Raji (cell line): ENCODE data around the gene CASZ1.

Experiments
- POLR2A ChIP-seq: IDR thresholded peaks from 2 replicates; pipeline ENCODE4 v1.6.1; 2011; ENCODE audit warnings: low read depth, low read length, control low read depth; ENCODE audit not compliant: insufficient read depth

CASZ1 gene

DNA sequence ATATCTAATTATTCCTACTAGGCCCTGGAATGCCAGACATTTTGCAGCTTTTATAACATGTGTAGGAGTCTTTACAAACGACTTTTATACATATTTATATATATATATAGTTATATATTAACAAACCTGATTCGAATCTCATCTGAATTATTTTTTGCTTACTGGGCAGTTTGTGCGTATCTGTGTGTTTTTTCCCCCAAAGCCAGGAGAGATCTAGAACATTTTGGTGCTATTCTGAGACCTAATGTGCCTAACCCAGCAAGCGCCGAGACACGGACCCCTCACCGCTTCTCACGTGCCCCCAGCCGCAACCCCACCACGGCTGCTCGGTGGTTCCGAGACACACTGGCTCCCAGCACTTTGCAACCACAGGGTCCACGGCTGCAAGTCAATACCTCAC lies 54.8 kb downstream of the CASZ1 start:
- no peak for TF ChIP-seq POLR2A

DNA sequence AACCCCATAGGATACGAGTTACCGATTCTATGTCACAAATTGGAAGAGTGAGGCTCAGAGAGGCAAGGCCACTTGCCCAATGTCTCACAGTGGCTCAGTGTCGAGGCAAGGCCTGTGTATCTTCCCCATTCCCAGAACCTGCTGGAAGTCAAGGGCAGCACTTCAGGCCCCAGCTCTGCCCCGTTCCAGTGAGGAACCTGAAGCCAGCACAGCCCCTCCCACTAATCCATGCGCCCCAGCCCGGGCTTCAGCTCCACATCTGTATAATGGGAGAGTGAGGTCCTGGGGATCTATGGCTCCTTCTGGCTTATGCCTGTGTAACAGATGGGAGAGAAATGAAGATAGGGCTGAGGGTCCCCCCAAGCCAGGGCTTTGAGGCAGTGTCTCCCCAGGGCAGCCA lies 56.3 kb downstream of the CASZ1 start:
- no peak for TF ChIP-seq POLR2A

DNA sequence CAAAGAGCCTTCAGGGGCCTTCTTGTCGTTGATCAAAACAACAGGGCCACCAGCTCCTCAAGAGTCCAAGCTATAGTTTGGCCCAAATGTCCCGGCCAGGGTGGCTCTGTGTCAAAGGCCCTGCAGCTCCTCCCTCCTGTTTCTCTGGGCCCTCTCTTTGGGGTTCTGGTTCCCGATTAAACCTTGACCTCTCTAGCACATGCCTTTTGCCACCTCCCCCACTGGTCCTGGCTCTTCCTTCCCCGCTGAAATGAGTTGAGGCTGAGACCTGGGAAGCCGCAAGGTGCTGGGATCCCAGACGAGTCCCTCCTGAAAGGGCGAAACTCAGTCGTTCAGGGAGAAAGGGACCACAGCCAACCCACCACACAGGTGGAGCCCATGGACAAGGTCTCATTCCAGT lies 56.9 kb downstream of the CASZ1 start:
- no peak for TF ChIP-seq POLR2A

DNA sequence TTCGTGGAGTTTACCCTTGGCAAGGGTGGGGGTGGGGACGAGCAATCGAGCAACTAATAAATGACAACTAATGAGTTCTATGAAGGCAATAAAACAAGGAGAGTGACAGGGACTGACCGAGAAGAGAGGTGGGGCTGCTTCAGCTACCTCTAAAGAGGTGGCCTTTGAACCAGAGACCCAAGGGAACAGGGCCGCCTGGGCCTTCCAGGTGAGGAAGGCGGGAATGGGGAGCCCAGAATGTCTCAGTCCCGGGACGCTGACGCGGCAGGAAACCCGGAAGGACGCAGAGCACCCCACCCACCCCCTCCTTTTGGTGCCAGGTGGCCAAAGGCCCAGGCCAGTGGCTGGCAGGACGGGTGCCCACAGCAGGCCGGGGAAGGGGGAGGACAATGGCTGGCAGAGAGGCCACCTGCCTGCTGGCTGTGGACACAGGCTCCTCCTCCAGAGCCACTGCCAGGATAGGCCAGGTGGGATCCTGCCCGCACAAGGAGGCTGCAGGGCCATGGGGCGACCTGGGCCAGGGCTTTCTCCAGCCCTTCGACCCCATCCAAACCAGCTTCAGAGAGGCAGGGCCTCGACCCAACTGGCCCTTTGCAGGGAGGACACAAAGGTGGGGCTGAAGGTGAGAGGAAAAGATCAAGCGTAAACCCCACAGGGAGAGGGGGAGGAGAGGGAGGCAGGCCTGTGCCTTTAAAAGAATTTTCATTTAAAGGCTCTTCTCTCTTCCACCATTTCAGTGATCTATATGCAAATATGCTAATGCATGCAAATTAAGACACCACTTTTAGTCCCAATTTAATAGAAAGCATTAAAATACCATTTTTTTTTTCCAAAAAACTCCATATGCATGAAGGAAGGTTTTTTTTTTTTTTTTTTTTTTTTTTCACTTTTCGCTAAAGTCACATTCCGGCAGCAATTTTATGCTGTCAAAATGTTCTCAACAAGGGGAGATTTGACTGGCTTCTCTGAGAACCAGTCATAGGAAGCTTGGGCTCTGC lies 58.1 kb downstream of the CASZ1 start:
- no peak for TF ChIP-seq POLR2A

DNA sequence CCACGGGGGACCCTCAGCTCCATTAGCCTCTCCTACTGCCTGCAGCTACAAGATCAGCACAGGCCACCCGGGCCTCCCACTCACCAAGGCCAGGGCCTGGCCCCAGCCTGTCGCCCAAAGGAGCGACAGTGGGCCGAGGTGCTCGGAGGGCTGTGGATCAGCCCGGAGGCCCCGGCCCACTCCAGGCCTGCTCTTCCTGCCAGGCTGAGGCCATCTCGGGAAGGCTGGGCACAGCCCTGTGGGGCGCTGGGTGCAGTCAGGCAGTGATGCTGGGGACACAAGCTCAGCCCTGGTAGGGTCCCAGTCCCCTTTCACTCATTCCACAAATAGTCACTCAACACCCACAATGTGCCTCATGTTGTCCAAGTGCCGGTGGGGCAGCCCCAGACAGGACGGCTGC lies 58.8 kb downstream of the CASZ1 start:
- TF ChIP-seq POLR2A = no peak

DNA sequence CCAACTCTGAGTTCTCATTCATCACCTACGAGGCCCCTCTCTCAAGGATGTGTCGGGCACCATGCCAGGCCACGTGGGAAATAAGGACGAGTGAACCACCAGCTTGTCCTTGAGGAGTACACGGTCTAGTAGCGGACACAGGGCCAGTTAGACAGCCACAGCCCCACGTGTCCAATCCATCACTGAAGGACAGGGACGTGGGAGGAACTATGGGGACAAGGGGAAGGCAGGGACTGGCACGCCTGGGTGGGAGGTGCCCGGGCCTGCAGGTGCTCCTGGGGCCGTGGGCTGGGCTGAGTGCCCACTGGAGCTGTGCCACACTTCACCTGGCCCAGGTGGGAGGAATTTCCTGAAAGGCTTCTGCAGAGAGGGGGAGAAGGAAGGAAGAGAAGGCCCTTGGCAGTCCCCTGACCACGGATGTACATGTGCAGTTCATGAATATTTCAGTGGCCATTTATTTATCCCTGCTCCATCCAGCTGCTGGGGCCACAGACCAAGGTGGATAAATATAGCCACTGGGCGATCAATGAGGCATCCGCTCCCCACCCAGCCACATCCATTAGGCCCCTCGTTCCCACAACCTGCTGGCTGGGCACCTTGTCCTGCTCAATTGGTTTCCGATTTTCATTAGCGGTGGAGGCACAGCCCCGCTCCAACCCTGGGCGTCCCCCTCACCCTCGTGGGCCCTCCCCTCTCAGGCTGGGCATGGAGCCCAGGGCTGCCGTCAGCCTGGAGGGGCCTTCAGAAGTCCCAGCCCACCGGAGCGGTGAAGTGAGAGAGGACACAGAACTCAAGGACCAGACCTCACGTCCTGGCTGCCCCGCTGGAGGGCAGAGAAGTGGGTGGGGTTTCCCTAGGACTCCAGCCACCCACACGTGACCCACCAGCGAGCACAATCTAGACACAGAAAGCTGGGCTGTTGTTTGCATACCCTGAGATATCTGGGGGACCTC lies 59.5 kb downstream of the CASZ1 start:
- TF ChIP-seq POLR2A = no peak

DNA sequence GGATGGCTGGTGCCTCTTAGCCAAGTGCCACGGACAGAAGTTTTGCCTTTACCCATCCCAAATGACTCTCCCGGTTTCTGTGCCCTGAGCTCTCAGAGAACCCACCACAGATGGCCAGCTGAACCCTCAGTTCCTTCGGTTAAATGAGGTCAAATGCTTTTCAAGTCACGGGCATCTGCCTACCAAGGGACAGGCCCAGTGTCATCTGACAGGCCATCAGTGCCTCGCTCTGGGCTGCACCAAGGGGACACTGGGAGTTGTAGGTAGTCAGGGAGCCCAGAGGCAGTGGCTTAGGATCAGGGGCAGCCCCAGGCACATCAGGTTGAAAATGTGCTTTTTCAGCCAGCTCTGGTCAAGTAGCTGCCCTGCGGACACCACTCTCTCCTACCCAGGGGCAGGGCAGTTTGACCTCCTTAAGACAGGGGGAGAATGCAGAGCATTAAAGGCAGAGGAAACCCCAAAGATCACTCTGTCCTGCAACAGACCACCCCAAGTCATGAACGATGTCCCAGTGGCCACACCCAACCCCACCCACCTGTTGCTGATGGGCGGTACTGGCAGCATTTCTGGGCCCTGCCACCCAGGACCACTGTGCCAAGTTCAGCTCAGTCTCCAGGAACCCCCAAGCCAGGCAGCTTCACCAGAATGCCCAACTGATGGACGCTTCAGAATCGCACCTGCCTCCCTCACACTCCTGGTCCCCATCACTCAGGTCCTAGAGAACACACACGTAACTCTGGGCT lies 60.7 kb downstream of the CASZ1 start:
- no peak for TF ChIP-seq POLR2A

DNA sequence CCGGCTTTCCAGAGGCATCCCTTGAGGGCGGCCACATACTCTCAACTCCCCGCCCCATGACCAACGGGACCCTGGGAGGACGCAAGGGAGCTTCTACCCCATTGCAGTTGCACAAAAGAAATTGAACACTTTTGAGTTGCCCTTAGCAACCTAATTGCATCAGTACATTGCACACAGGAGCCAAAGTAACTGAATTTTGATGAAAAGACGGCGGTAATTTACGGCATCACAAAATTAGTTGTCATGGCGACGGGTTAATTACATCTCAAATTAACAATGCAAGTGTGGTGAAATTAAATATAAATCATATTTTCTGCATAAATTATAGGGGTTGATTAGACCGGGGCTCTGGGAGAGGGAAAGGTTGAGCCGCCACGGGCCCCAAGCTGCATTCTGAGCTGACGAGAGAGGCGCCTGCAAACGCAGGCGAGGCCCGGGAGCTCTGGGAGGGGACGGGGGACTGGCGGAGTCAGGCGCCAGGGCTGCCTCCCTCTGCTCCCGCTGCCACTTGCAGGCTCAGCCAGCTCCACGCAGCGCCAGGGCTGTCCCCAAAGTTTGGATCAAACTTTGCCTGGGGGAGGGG lies 61.4 kb downstream of the CASZ1 start:
- TF ChIP-seq POLR2A = no peak

DNA sequence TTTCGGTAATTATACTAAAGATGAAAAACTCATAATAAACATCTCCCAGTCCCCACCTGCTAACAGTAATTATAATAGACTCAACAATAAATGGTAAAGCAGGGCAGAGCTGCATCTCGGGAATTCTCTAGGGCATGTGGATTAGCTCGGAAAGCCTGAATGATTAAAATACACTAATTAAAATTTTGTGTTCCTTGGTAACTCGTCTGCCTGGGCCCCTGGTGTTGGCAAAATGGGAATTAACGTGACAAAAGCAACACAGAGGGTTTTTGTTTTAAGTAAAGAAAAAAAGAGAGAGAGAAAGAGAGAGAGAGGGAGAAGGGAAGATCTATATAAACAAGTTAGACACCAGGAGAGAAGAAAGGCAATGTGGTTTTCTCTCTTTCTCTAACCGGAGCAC lies 62.1 kb downstream of the CASZ1 start:
- no peak for TF ChIP-seq POLR2A

DNA sequence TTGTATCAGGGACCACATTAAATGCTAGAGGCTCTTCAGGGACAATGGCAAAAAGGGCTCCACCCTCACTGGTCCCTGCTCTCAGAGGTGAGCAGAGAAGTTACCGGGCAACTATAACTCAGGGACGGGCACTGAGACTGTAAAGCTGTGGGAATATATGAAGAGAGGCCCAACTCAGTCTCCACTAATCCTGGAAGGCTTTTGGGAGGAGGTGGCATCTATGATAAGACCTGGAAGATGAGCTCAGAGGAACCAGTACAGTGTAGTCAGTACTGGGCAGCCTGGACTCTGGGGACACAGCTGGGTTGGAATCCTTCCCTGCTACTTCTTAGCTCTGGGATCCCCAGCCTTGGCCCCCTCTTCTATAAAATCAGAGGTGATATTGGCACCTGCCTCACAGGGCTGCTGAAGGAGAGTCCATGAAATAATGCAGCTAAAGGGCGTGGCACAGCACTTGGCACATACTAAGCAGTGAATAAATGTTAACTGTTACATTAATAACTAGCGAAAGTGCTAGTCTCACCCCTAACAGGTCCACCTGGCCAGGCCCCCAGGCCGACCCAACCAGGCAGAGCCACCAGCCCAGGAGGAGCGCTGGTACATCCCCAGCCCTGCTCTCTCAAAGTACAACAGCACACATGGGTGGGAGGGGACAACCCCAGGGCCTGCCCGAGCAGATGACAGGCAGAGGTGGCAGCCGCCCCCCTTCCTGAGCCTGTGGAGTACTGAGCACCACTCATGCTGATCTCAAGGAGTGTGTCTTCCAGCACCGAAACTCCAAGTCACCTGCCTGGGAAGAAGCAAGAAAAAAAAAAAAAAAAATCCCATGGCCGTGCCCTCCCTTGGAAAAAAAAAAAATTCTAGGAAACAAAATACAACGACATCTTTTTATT lies 62.7 kb downstream of the CASZ1 start:
- no peak for TF ChIP-seq POLR2A

DNA sequence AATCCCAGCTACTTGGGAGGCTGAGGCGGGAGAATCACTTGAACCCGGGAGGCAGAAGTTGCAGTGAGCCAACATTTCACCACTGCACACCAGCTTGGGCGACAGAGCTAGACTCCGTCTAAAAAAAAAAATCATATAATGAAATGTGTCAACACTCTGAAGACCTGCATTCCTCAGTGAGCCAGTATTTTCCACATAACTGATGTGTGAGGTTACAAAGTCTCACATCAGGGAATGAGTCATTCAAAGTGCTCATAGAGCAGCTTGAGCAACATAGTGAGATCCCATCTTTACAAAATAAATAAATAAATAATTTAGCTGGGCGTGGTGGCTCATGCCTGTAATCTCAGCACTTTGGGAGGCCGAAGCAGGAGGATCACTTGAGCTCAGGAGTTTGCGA lies 65.5 kb downstream of the CASZ1 start:
- no peak for TF ChIP-seq POLR2A

DNA sequence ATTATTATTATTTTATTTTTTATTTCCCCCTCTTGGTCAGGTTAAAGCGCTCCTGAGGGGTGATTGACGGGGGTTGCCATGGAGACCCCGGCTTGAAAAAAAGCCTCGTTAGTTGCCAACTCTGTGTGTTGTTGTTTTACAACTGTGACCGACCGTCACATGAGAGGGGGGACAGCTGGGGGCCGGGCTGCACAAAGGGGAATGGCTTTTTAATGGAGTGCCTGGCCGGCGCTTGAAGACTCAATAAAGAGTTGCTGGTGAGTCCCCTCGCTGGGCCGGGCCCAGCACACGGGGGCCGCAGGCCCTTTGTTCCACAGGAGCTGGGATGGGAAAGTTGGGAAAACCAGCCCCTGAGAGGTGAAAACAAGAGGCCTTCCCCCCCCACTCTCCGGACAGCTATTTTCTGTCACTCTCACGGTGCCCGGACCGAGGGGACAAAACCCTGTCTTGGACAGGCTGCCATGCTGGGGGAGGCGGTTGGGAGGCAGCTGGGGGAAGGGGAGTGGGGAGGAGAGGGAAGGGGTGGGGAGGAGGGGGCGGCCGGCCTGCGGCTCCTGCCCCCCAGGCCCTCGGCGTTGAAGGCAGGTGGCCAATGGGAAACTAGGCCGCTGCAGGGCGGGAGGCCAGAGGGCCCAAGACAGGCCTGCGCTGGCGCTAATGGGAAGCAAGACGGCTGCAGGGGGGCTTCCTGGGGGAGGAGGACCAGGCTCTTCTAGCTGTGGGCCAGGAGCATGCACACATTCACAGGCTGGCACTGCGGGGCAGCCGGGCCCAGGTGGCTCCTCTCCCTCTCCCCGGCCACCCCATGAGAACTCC lies 67.6 kb downstream of the CASZ1 start:
- TF ChIP-seq POLR2A = no peak

DNA sequence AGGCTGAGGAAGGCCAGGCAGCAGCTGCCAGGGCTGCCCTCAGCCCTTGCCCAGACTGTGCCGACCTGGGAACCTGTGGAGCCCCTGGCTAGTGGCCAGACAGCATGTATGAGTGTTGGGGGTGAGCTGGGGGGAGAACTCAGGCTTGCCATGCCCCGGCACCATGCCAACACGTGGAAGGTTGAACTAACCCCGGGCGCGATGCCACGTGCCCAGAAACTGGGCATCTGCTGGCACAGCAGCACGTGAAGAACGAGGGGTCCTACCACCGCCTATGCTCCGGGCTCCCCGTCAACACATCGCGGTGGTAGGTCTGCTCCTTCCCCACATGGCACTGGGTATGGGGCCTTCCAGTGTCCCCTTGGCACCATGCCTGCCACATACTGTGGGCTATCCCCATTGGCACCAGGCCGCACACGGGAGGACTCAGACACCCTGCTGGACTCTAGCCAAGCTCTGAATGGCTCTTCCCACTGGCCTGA lies 68.7 kb downstream of the CASZ1 start:
- no peak for TF ChIP-seq POLR2A
